NCI-H2196 (cell line): ENCODE data around the gene ZNF646.

Source experiments
- DNase-seq: peaks from one replicate; lab custom pipeline; 2025; ENCODE audit not compliant: unreplicated experiment; lab: John Stamatoyannopoulos, UW

The ZNF646 gene

DNA sequence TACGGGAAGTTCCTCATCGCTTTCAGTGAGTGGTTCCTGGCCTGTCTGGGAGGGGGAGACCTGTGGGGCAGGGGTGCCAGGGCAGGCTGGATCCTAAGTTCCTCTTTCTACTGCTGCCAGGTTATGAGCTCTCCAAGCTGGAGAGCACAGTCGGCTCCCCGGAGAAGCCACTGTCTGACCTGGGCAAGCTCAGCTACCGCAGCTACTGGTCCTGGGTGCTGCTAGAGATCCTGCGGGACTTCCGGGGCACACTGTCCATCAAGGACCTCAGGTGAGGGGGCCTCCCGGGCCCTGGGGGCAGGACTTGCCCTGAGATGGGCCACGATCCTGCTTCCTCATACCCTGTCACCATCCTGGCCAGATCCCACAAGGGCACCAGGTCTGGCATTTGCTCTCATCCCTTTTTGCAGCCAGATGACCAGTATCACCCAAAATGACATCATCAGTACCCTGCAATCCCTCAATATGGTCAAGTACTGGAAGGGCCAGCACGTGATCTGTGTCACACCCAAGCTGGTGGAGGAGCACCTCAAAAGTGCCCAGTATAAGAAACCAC lies 56.2 kb downstream of the ZNF646 start:
- peak; percentile 28 for DNase-seq

DNA sequence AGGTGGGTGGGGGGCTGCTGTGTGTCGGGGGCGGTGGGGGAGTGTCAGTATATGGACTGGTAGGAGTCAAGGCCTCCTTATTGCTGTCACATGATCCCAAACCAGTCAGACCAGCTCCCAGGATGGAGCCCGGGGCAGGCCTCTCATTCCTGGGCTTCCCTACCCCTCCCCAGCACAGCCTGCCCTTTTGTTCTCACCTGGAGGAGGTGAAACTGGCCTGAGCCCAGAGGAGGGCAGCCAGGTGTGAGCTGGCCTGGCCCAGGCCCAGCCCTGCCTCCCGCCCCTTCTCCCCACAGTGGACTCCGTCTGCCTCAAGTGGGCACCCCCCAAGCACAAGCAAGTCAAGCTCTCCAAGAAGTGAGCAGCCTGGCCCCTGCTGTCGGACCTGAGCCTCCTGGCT lies 56.7 kb downstream of the ZNF646 start:
- DNase-seq: peak; percentile 67

DNA sequence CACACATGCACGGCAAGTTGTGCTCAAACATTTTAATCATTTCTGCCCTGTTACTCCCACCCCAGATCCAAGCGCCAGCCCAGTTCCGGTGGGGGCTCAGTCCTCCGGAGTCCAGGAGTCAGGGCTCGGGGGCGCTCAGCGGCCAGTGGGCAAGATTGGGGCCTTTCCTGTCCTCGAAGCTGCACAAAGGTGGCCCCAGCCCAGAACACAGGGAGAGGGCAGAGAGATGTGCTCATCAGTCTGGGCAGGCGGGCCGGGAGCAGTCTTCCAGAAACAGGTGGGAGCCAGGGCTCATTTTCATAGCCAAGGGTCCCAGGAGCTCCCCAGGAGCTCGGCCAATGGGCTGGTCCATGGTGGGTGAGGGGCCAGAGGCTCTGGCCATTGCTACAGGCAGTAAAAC lies 57.2 kb downstream of the ZNF646 start:
- no peak for DNase-seq

DNA sequence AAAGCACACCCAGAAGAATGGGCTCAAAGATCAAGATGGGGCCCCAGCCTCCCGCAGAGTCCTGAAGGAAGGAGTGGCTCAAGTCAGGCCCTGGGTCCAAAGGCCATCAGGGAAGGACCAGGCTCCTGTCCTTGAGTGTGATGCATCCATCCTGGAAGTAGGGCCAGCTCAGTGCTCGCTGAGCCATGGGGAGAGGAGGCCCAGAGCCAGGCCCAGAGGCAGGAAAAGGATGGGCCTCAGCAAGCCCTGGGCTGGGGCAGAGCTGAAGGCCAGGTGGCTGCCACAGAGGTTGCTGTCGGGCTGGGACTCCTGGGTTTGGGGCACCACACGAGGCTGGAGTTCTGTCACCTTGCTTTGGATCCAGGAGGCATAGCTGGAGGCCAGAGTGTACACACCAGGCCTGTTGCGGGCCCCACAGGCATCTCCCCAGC lies 57.6 kb downstream of the ZNF646 start:
- no peak for DNase-seq

DNA sequence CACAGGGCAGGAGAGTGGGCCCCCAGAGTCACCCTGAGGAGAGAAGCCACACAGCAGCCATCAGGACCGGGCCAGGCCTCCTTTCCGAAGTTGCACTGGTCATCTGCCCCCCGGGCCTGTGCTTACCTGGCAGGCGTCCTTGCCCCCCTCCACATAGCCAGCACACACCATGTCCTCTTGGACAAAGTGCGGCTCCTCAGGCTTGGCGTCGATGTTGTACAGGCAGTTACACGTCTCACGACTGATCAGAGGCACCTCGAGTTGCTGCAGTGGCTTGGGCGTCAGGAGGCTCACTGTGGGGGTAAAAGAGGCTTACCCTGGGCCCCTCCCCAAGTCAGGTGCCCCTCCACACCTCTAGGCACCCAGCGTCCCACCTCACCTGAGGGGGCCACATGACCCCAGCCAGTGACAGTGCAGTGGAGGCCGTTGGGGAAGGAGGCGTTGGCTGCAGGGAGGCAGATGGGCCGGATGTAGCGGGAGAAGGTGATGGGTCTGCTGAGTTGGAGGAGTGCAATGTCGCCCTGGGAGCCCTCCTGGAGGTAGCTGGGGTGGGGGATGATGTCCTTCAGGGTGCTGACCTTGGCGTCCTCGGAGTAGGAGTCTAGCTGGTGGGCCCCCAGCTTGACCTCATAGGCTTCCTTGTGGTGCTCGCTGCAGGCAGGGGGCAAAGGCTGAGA lies 58.2 kb downstream of the ZNF646 start:
- DNase-seq: no peak

DNA sequence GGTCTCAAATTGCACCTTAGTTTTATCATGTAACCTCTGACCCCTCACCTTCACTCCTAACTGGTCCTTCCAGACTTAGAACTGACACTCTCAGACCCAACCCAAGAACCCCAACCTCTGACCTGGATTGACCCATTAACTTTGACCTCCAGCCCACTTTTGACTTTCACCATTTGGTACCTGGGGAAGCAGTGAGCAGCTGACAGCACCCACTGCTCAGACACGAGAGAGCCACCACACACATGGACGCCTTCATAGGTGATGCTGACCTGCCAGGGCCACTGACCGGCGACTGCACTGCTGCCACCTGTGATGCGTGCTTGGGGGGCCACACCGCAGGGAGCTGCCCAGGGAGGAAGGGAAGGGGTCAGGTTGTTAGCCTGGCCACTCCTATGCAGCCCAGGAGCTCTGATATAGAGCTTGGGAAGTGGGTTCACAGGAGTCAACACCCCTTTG lies 58.9 kb downstream of the ZNF646 start:
- no peak for DNase-seq
